Measurements from ENCODE around the gene RPRD1B.

Gene RPRD1B

DNA sequence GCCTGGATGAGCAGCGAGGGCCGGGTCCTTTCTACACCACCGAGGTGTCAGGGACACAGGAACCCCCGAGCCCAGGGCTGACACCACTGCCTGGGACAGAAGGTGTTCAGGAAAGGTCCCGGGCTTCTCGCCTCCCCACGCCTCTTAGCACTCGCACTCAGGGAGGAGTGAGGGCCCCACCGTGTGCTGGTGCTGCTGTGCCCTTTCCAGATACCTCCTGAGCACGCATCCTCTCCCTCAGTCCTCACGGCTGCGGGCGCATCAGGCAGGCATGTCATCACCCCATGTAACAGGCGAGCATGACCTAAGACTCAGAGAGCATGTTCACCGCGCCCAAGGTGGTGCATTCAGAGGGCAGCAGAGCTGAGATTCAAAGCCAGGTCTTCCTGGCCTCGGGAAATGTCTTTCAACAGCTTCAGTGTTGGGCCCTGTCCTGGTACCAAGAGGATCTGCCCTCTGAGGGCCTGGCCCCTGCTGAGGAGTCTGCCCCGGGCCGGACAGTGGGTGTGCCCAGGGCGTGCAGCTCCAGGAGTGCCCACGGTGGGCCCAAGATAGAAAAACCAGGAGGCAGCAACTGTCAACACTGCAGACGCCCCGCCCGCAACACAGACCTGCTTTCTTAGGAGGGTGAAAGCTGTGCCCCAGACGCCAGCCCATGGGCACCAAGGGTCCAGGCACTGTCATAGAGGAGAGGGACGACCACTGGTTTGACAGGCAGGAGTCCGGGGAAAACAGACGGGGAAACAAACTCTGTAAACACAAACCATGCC is 102.3 kb downstream of the RPRD1B start:
- DNase-seq (ENCODE audit: low read depth), result no peak

DNA sequence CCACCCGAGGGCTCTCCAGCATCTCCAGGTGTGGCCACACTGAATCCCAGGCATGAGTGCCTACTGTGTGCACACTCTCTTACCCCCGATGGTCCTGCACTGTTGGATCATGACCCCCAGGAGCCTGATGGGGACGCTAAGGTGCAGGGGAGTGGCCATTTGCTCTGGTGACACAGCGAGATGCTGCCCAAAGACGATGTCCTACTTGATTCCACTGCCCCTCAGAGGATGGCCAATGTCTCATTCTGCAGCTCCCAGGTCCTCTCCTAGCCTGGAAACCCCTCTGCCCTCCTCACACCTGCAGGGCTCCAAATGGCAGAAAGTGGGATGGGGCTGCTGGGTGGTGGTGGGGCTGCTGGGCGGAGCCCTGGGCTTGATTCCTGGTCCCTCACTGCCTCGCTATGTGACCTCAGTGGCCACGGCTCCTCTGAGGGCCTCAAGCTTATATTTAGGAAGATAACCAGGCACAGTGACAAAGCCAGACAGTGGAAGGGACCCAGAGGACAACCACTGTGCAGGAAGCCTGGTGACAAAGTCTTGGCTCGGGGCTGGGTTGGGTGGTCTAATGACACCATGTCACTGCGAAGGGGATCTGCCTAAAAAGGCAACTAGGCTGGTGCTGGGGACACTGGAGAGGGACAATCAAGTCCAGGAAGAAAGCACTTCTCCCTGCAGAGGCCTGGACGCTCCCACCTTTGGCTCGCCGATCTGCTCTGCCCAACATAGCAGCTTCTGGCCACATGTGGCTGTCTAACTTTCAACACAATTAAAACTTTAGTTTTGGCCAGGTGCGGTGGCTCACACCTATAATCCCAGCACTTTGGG is 103.1 kb downstream of the RPRD1B start:
- no peak for DNase-seq (ENCODE audit: low read depth)

DNA sequence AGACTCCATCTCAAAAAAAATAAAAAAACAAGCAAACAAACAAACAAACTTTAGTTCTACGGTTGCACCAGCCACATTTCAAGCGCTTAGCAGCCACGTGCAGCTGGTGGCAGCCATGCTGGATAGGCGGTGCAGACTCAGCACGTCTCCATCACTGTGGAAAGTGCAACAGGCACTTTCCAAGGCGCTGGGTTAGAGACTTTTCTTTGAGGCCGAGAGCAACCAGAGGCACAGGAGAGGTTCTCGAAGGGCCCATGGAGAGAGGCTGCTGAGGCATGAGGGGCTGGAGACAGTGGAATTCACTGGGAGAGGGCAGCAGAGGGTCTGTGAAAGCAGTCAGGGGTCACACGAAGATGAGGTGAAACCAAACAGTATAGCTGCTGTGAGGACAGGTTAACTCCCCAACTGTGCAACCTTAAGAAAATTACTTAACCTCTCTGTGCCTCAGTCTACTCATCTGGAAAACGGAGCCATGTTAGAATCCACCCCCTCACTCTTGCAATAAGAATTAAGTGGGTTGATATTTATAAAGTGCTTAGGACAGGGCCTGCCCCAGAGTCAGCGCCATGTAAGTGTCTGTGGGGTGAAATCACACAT is 104.0 kb downstream of the RPRD1B start:
- no peak for DNase-seq (ENCODE audit: low read depth)

DNA sequence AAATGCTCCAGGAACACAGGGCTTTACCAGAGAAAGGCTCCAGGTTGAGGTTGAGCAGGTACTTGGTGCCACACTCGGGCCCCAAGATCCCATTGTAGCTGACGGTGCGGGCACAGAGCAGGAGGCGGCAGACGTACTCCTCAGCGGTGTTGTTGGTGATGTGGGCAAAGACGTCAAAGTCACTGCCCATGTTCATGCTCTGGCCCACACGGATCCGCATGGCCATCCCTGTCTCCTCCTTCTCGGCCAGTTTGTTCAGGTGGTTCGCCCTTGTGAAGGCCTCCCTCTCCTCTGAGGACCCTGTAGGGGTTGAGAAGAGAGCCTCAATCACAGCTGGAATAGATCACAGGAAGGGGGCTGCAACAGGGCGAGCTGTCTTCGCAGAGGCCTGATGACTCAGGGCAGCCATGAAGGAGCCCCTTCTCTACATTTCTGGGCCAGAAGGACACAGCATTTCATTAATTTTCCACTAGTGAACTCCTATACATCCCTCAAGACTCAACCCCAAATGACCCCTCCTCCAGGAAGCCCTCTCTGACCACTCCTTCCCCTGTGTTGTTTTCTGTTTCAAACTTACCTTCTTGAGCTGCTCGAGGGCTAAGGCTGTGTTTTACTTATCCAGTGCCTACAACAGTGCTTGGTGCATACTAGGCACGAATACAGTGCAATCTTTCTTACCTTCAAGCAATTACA is 104.7 kb downstream of the RPRD1B start:
- DNase-seq (ENCODE audit: low read depth), result no peak

DNA sequence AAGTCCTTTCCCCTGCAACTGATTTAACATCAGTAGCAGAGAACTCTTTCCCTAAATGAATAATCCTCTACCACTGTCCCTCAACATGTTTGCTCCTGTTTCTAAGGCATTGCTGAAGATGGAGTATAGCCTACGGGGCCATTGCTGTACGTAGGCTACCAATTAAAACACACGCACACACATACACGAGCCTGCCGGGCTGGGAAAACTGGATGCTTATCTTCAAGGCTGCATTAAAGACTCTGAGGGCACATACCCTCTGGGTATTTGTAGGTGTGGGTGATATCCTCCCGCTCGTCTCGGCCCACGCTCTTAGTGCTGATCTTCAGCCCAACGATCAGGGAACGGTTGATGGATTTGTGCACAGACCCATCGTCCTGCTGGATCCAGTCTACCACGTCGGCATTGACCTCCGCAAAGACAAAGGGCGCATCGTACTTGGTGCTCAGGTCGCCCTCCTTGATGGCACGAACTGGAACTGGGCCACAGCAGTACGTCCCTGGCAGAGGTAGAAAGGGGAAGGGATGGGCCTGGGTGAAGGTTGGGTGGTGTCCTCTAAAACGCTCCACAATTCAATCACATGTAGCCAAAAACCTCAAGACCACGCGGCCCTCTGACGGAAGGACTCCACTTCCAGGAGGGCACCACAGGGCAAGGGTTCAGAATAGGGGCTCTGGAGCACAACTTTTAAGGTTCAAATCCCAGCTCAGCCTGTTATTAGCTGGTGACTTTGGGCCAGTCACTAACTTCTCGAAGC is 105.8 kb downstream of the RPRD1B start:
- no peak for DNase-seq (ENCODE audit: low read depth)

DNA sequence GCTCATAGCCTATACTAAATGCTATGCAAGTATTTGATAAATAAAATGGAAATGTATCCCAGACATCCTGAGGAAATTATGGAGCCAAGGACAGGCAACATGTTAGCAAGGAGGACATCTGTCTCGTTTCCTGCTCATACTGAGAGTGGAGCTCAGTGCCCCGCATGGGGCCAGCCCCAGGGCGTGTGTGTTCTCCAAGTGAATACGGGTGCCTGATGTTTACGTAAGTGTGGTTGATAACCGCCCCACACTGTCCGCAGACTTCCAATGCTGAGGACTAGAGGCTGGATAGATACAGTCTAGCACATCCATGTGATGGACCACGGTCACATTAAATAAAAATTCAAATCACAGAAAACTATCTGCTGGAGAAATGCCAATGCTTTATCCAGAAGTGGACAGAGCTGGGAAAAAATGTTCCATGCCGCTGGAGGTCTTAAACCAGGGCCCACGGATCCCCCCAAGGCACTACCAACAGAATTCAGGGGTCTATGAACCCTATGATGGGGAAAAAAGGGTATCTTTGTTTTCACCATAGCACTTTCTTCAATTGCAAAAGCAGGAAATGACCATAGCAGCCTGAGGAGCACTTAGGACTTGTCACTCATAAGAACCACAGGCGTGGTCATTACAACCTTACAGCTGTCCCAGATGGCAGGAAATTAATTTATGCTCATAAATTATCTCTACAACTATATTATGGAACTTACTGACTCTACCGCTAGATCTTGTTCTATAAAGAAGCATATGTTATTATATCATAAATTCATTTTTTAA is 106.6 kb downstream of the RPRD1B start:
- DNase-seq (ENCODE audit: low read depth), result no peak

DNA sequence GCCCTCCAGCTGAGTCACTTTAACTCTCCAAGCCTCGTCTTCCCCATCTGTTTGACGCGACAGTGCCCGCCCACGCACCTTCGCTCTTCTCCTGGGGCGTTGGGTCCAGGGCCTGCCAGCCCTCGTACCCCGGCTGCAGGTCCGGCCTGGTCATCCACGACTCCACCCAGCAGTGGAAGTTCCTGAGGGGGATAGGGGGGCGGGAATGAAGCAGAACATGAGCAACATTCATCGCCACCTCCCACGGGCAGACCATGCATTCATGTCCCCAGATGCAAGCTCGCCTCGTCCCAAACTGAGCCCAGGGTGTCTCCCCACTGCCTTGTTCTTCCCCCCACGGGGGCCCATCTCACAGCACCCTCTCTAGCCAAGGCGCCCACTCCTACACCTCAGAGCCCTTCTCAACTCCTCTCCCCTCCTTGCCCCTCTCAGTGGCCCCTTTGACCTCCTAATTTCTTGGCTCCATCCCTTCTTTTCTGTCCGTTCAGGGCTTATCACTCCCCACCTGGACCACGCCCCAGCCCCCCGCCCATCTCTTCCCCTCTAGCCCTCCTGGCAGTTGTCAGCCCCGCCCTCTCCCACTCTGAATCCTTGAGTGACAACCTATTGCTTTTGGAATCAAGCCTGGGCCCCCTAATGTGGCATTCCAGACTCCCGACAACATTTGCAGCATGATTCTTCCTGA is 107.8 kb downstream of the RPRD1B start:
- no peak for DNase-seq (ENCODE audit: low read depth)
